C4-2B (cell line): ENCODE data around the gene ZDHHC14.
"Not testable (repeated sequence)": the region's sequence is repeated elsewhere in the genome, so short reads cannot be mapped to it uniquely, and the experiment has no call there.

Experiments
- H3K27ac ChIP-seq: fragments of 450-650 bp; 2 replicates; pipeline ENCODE4 v1.5.1; 2017
- ZFX ChIP-seq: fragments of 450-650 bp; IDR thresholded peaks from 2 replicates; pipeline ENCODE4 v1.6.1; 2017
- TF ChIP-seq, protein P1 (sequence below): fragments of 450-650 bp; conservative IDR thresholded peaks from 2 replicates; pipeline ENCODE4 v1.5.1; 2017; ENCODE audit warnings: mild to moderate bottlenecking

Gene ZDHHC14

DNA sequence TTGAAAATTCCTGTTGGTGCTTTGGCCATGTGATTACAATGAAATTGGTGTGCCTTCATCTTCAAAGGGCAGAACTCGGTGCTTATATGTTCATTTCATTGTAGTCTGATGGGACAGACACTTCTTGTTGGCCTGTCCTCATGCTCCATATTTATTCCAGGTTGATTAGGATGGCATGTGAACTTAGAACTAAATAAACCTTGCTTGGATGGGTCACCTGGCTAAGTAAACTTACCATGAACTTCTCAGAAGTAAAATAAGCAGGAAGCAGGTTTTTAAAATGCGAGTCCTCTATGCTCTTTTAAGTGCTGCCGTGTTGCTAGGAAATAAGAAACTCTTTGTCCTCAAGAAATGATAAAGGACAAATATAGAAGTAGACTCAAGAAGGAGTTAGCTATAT is 26.7 kb downstream of the ZDHHC14 start:
- TF ChIP-seq ZFX, result no peak
- TF ChIP-seq, protein P1, sequence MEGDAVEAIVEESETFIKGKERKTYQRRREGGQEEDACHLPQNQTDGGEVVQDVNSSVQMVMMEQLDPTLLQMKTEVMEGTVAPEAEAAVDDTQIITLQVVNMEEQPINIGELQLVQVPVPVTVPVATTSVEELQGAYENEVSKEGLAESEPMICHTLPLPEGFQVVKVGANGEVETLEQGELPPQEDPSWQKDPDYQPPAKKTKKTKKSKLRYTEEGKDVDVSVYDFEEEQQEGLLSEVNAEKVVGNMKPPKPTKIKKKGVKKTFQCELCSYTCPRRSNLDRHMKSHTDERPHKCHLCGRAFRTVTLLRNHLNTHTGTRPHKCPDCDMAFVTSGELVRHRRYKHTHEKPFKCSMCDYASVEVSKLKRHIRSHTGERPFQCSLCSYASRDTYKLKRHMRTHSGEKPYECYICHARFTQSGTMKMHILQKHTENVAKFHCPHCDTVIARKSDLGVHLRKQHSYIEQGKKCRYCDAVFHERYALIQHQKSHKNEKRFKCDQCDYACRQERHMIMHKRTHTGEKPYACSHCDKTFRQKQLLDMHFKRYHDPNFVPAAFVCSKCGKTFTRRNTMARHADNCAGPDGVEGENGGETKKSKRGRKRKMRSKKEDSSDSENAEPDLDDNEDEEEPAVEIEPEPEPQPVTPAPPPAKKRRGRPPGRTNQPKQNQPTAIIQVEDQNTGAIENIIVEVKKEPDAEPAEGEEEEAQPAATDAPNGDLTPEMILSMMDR, result no peak
- no peak overlapping the region for H3K27ac ChIP-seq

DNA sequence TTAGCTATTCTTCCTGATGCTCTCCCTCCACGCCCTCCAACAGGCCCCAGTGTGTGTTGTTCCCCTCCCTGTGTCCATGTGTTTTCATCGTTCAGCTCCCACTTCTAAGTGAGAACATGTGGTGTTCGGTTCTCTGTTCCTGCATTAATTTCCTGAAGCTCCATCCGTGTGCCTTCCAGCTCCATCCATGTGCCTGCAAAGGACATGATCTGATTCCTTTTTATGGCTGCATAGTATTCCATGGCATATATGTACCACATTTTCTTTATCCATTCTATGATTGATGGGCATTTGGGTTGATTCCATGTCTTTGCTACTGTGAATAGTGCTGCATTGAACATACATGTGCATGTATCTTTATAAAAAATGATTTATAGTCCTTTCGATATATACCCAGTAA is 27.4 kb downstream of the ZDHHC14 start:
- H3K27ac ChIP-seq, result not testable (repeated sequence)

DNA sequence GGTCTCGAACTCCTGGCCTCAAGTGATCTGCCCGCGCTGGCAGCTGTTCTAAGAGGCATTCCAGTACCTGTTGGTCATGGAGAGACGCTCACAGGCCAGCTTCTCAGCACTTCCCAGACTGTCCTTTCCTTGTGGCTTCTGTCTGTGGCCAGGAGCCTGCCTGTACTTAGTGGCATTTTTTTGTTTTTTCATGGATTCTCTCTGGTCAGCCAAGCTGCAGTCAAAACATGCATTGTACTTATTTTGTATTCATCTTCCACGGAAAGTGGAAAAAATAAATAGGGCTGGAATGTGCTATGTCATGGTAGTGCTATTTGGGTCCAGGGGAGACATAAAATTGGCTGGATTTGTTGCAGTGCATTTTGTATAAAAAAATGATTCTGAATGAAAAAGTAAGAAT is 29.1 kb downstream of the ZDHHC14 start:
- TF ChIP-seq, protein P1, result no peak
- no peak for TF ChIP-seq ZFX
- no peak overlapping the region for H3K27ac ChIP-seq

DNA sequence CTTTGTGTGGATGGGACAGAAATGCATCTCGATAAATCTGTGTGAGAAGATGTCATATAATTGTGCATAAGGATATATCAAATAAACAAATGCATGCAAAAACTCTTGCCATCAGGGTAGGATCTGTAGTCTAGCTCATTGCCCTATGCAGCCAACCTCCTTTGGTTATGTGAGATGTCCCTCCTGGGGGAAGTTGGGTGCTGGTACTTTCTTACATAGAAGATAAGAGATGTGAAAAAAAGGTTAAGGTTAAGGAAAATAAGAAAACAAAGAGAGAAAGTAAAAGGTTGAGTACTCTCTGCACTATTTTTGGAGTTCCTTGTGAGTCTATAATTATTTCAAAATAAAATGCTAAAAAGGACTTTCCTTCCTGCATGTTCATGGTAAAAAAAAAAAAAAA is 30.4 kb downstream of the ZDHHC14 start:
- H3K27ac ChIP-seq, result no peak overlapping the region
- TF ChIP-seq, protein P1, result no peak
- TF ChIP-seq ZFX, result no peak

GRCh38 chr6:157412791-157413190 is 31.8 kb downstream of the ZDHHC14 start:
- TF ChIP-seq, protein P1, result no peak
- no peak for TF ChIP-seq ZFX
- no peak overlapping the region for H3K27ac ChIP-seq

- H3K27ac ChIP-seq, result no peak overlapping the region
- no peak for TF ChIP-seq ZFX
- TF ChIP-seq, protein P1, result no peak
These were observed 39.5 kb downstream of the ZDHHC14 start for GRCh38 chr6:157420497-157420896.

DNA sequence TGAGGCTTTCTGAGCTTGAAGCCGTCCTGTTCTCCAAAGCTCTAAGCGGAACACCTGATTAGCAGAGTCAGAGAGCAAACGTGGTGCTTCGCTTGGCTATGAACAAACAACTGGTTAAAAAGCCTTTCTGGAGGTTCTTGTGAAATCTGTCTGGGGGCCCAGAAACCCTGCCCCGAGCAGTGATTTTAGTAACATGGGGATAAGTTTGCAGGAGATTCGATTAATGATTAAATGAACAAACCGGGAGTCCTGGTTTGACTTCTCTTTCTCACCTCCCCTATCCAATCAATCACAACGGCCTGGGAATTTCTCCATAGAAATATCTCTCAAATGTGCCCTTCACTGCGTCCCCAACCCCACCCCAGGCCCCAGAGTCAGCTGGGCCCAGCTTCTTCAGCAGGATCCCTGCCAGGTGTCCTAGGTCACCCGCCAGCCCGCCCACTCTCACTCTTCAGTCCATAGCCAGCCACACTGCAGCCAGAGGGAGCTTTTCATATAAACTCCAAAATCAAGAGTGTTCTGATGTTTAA is 43.6 kb downstream of the ZDHHC14 start:
- H3K27ac ChIP-seq, result no peak overlapping the region
- TF ChIP-seq, protein P1, result no peak

DNA sequence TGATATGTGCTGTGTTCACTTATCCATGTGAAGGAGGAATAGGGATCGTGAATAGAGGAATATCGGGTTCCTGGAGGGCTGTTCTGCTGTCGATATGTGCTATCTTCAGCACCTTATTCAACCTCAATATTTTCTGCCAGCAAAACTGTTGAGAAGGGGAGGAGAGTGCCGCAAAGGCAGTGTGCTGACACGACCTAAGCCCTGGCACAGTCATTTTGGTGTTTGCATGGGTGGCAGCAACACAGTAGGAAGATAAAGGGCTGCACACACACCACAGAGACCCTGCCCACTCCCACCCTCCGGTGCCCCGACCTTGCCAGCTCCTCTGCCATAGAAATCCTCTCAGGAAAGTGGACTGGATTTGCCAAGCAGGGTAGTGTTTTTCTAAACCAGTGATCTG is 47.0 kb downstream of the ZDHHC14 start:
- no peak overlapping the region for H3K27ac ChIP-seq
- TF ChIP-seq ZFX, result no peak
- TF ChIP-seq, protein P1, result no peak
